Keratinocyte (primary cell): Measurements from ENCODE around the gene TPM3. TPM values are rescaled to one million over a fixed set of nuclear protein-coding genes. Genes with fewer than 3 reads are reported as not detected.

Source experiments
- DNase-seq: peaks from one replicate; pipeline ENCODE4 v3.0.0-alpha.2; 2011; ENCODE audit warnings: low read depth, missing footprints, low spot score
- FAIRE-seq: peaks from 2 replicates; lab custom pipeline; 2011; peaks lifted over from hg19 to GRCh38; lab: Jason Lieb, UNC
- H2AFZ ChIP-seq: 2 replicates; pipeline ENCODE4 v1.6.0; 2012; ENCODE audit warnings: low read length, control low read depth, inconsistent platforms; ENCODE audit not compliant: control insufficient read depth
- H3K27ac ChIP-seq: 2 replicates; pipeline ENCODE4 v1.5.1; 2011; ENCODE audit warnings: low read length; ENCODE audit not compliant: control insufficient read depth, insufficient read depth
- H3K27me3 ChIP-seq: 3 replicates; pipeline ENCODE4 v1.6.0; 2011; ENCODE audit warnings: low read length; ENCODE audit not compliant: control insufficient read depth, insufficient read depth; ENCODE audit errors: extremely low read depth
- H3K36me3 ChIP-seq, 2 experiments: 2 replicates in 1 of 2; 3 replicates in 1 of 2; pipeline ENCODE4 v1.5.1; 2011; ENCODE audit warnings: low read length in 2 of 2, mild to moderate bottlenecking in 1 of 2; ENCODE audit not compliant: control insufficient read depth in 2 of 2, insufficient read depth in 2 of 2; ENCODE audit errors: extremely low read depth in 1 of 2
- H3K4me1 ChIP-seq: 3 replicates; pipeline ENCODE4 v1.5.1; 2011; ENCODE audit warnings: low read length; ENCODE audit not compliant: control insufficient read depth, insufficient read depth; ENCODE audit errors: extremely low read depth
- H3K4me2 ChIP-seq: 3 replicates; pipeline ENCODE4 v1.6.0; 2011; ENCODE audit warnings: low read depth, low read length; ENCODE audit not compliant: control insufficient read depth, insufficient read depth; ENCODE audit errors: extremely low read depth
- H3K4me3 ChIP-seq, 3 experiments: fragments of 200-600 bp in 1 of 3; sonication (generic) in 1 of 3; 2 replicates in 2 of 3; 3 replicates in 1 of 3; pipeline ENCODE4 v1.5.1; 2011 to 2016; ENCODE audit warnings: low read length in 3 of 3, mild to moderate bottlenecking in 3 of 3, control low read depth in 2 of 3, inconsistent platforms in 1 of 3, low read depth in 1 of 3, mixed read lengths in 1 of 3, mixed run types in 1 of 3, moderate library complexity in 1 of 3; ENCODE audit not compliant: control insufficient read depth in 2 of 3, insufficient read depth in 2 of 3; ENCODE audit errors: extremely low read depth in 1 of 3
- H3K79me2 ChIP-seq: 2 replicates; pipeline ENCODE4 v1.6.0; 2012; ENCODE audit warnings: low read length; ENCODE audit not compliant: control insufficient read depth, insufficient read depth
- H3K9ac ChIP-seq: 3 replicates; pipeline ENCODE4 v1.6.0; 2011; ENCODE audit warnings: low read length; ENCODE audit not compliant: control insufficient read depth, insufficient read depth; ENCODE audit errors: extremely low read depth
- H3K9me1 ChIP-seq: 3 replicates; pipeline ENCODE4 v1.6.0; 2011; ENCODE audit warnings: low read length; ENCODE audit not compliant: control insufficient read depth, insufficient read depth; ENCODE audit errors: extremely low read depth
- H3K9me3 ChIP-seq: 2 replicates; pipeline ENCODE4 v1.5.1; 2012; ENCODE audit warnings: low read depth, low read length; ENCODE audit not compliant: control insufficient read depth
- H4K20me1 ChIP-seq: 3 replicates; pipeline ENCODE4 v1.6.0; 2011; ENCODE audit warnings: low read length; ENCODE audit not compliant: control insufficient read depth, insufficient read depth; ENCODE audit errors: extremely low read depth
- CTCF ChIP-seq, 3 experiments: IDR thresholded peaks in 1 of 3; conservative IDR thresholded peaks in 1 of 3; optimal IDR thresholded peaks in 1 of 3; 2 replicates in 2 of 3; 3 replicates in 1 of 3; pipeline versions ENCODE3 to v1.5.1; 2011; ENCODE audit warnings: low read length in 3 of 3, mild to moderate bottlenecking in 3 of 3, moderate library complexity in 2 of 3, control low read depth in 1 of 3, inconsistent platforms in 1 of 3; ENCODE audit not compliant: insufficient read depth in 2 of 3; ENCODE audit errors: extremely low read depth in 1 of 3
- EZH2 ChIP-seq: IDR thresholded peaks from one replicate; pipeline ENCODE4 v1.6.1; 2012; ENCODE audit warnings: inconsistent platforms, mild to moderate bottlenecking, low read length, moderate library complexity
- dilution Hi-C: fragments of 300-500 bp; cut with MboI; formaldehyde crosslinking; loops from one replicate; pipeline ENCODE4 v1.7.0; 2020; ENCODE audit warnings: low sequenced_read_pairs; ENCODE audit not compliant: extremely low pct_ligation_motif_present
- polyA plus RNA-seq, 5 experiments: library from polyadenylated mRNA; depleted of rRNA in 3 of 5; stranded (reverse) in 3 of 5; stranded (forward) in 1 of 5; unstranded in 1 of 5; fragments of >200 nt; gene quantifications; 1 replicate in 1 of 5; 2 replicates in 3 of 5; 3 replicates in 1 of 5; pipeline versions ENCODE4 v1.2.1 to v1.2.3, GENCODE V29; 2011 to 2012; ENCODE audit warnings: missing spikeins in 2 of 5, low read depth in 1 of 5, low replicate concordance in 1 of 5

The TPM3 gene
- polyA plus RNA-seq, 1 donor (not counting 4 experiments of a cell fraction or from before 2014, with no cell fraction given), result 585 TPM

GRCh38 chr1:154158307-154159125 is 33.4 kb downstream of the TPM3 start:
- H3K4me1 ChIP-seq, result no peaks in the 10 kb centered on the region
- H3K4me2 ChIP-seq, result no peak overlapping the region
- H3K36me3 ChIP-seq, result peaks cover 12 to 49% of the 10 kb centered on the region in 2 experiments

GRCh38 chr1:154157520-154158306 is 34.2 kb downstream of the TPM3 start:
- Histone ChIP-seq H3K9me3 (no peaks in the 10 kb centered on the region), H3K4me1 (no peaks in the 10 kb centered on the region), H2AFZ (no peak overlapping the region), H3K79me2 (peaks cover 19% of the 10 kb centered on the region), H3K4me3 (no peak overlapping the region), H3K27ac (no peak overlapping the region), H3K9me1 (peaks cover 5% of the 10 kb centered on the region), H3K9ac (no peak overlapping the region), H3K36me3 (peaks cover 12 to 49% of the 10 kb centered on the region in 2 experiments), H3K27me3 (no peaks in the 10 kb centered on the region), H4K20me1 (peaks cover 10% of the 10 kb centered on the region), H3K4me2 (no peak overlapping the region)
- DNase-seq (no peak), FAIRE-seq (no peak)
- TF ChIP-seq CTCF (optimal IDR thresholded peaks at IDR 0.05 in 1 of 3, IDR thresholded peaks at IDR 0.05 in 1 of 3, conservative IDR thresholded peaks at IDR 0.05 in 1 of 3; ENCODE audit: extremely low read depth in 1 of 3, insufficient read depth in 2 of 3, low read length in 3 of 3), result no peak
- no peak for TF ChIP-seq EZH2
- dilution Hi-C loops, result no loop called here

More at GRCh38 chr1:154158307-154159125, 33.4 kb downstream of the TPM3 start:
- Histone ChIP-seq H3K4me3 (no peak overlapping the region), H3K79me2 (peaks cover 23% of the 10 kb centered on the region), H3K27me3 (no peaks in the 10 kb centered on the region), H4K20me1 (peaks cover 10% of the 10 kb centered on the region), H2AFZ (no peak overlapping the region), H3K9me1 (peaks cover 5% of the 10 kb centered on the region), H3K9ac (no peak overlapping the region), H3K9me3 (no peaks in the 10 kb centered on the region), H3K27ac (no peak overlapping the region)
- DNase-seq (no peak), FAIRE-seq (no peak)
- dilution Hi-C loops, result no loop called here
- TF ChIP-seq CTCF (optimal IDR thresholded peaks at IDR 0.05 in 1 of 3, IDR thresholded peaks at IDR 0.05 in 1 of 3, conservative IDR thresholded peaks at IDR 0.05 in 1 of 3; ENCODE audit: extremely low read depth in 1 of 3, insufficient read depth in 2 of 3, low read length in 3 of 3), result no peak
- TF ChIP-seq EZH2, result no peak
